NCI-H2196 (cell line): ENCODE data around the gene MAP4K2.
"Not testable (repeated sequence)": the region's sequence is repeated elsewhere in the genome, so short reads cannot be mapped to it uniquely, and the experiment has no call there.

Experiments
- DNase-seq: peaks from one replicate; lab custom pipeline; 2025; ENCODE audit not compliant: unreplicated experiment; lab: John Stamatoyannopoulos, UW

MAP4K2 gene

GRCh38 chr11:64803158-64803845 is at the start of gene MAP4K2:
Gene MAP4K2, minus strand, starts transcription at chr11:64803214. Its CDS starts 65 bp downstream, at chr11:64803149.
- peak; percentile 93 for DNase-seq

GRCh38 chr11:64851831-64852351 is 48.9 kb upstream of the MAP4K2 start:
- no peak for DNase-seq

- no peak for DNase-seq
Measured at GRCh38 chr11:64850979-64851567, 48.1 kb upstream of the MAP4K2 start.

- DNase-seq, result no peak
Measured at GRCh38 chr11:64849598-64850356, 46.8 kb upstream of the MAP4K2 start.

- DNase-seq, result peak; percentile 80
Measured at GRCh38 chr11:64848826-64849597, 46.0 kb upstream of the MAP4K2 start.

GRCh38 chr11:64848214-64848825 is 45.3 kb upstream of the MAP4K2 start:
- DNase-seq, result no peak

- DNase-seq, result peak; percentile 98
Measured at GRCh38 chr11:64846998-64847666, 44.1 kb upstream of the MAP4K2 start.

- not testable (repeated sequence) for DNase-seq
Measured at GRCh38 chr11:64845776-64846129, 42.7 kb upstream of the MAP4K2 start.

GRCh38 chr11:64845129-64845775 is 42.2 kb upstream of the MAP4K2 start:
- DNase-seq, result no peak

GRCh38 chr11:64844330-64845128 is 41.5 kb upstream of the MAP4K2 start, which contains the start of gene CDC42BPG:
Gene CDC42BPG, minus strand, starts transcription at chr11:64844653. Its CDS starts 84 bp downstream, at chr11:64844569.
- DNase-seq, result peak; percentile 93

- DNase-seq, result no peak
Measured at GRCh38 chr11:64843686-64844329, 40.8 kb upstream of the MAP4K2 start.

- DNase-seq, result no peak
Measured at GRCh38 chr11:64842851-64843685, 40.1 kb upstream of the MAP4K2 start.

- DNase-seq, result no peak
Measured at GRCh38 chr11:64842366-64842759, 39.3 kb upstream of the MAP4K2 start.

GRCh38 chr11:64841592-64842365 is 38.8 kb upstream of the MAP4K2 start:
- DNase-seq, result no peak

GRCh38 chr11:64839887-64840782 is 37.1 kb upstream of the MAP4K2 start:
- DNase-seq, result no peak

- DNase-seq, result no peak
Measured at GRCh38 chr11:64839335-64839734, 36.3 kb upstream of the MAP4K2 start.
